Panc1 (cell line): ENCODE results near the gene NR6A1. TPM values are rescaled to one million over a fixed set of nuclear protein-coding genes. Genes with fewer than 3 reads are reported as not detected.

ENCODE experiments used
- ATAC-seq: fragments of 200-7000 bp; cut with Tn5 transposase; 2 replicates; pipeline ENCODE4 v1.9.1; 2020; ENCODE audit warnings: mild to moderate bottlenecking, moderate library complexity
- BruUV-seq: library from RNA; stranded (reverse); fragments of 400-500 nt; replicated peaks from 2 replicates; lab custom pipeline; 2021; lab: Mats Ljungman, UMichigan
- CTCF ChIA-PET: fragments of 300-600 bp; sonication (Branson Sonifier 250); formaldehyde crosslinking; loops from one replicate; lab custom pipeline; 2022; ENCODE audit warnings: antibody characterized with exemption; lab: Charles Lee
- POLR2A ChIA-PET: fragments of 300-600 bp; sonication (Branson Sonifier 250); formaldehyde crosslinking; loops from one replicate; lab custom pipeline; 2022; ENCODE audit warnings: antibody characterized with exemption; lab: Charles Lee
- DNase-seq: peaks from one replicate; pipeline ENCODE4 v3.0.0-alpha.2; 2010; ENCODE audit warnings: low read depth, low spot score
- H3K27ac ChIP-seq: 2 replicates; pipeline ENCODE4 v1.5.1; 2011; ENCODE audit warnings: mild to moderate bottlenecking, low read length, inconsistent platforms
- H3K27me3 ChIP-seq: fragments of 200-500 bp; sonication (Bioruptor generic); 2 replicates; pipeline ENCODE4 v1.6.0; 2014; ENCODE audit warnings: low read length, inconsistent platforms; ENCODE audit not compliant: control insufficient read depth, insufficient read depth
- H3K36me3 ChIP-seq: fragments of 200-500 bp; sonication (Bioruptor generic); 2 replicates; pipeline ENCODE4 v1.5.1; 2014; ENCODE audit warnings: inconsistent platforms, mild to moderate bottlenecking, low read length, moderate library complexity; ENCODE audit not compliant: control insufficient read depth, insufficient read depth
- H3K4me1 ChIP-seq: 2 replicates; pipeline ENCODE4 v1.5.1; 2011; ENCODE audit warnings: inconsistent platforms, mild to moderate bottlenecking, low read length, moderate library complexity; ENCODE audit not compliant: control insufficient read depth, insufficient read depth
- H3K4me3 ChIP-seq, 2 experiments: 2 replicates each; pipeline ENCODE4 v1.5.1; 2011 to 2012; ENCODE audit warnings: low read depth in 2 of 2, low read length in 2 of 2, mild to moderate bottlenecking in 2 of 2, inconsistent platforms in 1 of 2, moderate library complexity in 1 of 2
- H3K9me3 ChIP-seq: fragments of 200-500 bp; sonication (Bioruptor generic); 2 replicates; pipeline ENCODE4 v1.5.1; 2014; ENCODE audit warnings: low read depth, mild to moderate bottlenecking, inconsistent platforms, low read length, moderate library complexity; ENCODE audit not compliant: control insufficient read depth, insufficient read depth
- CTCF ChIP-seq: fragments of 450-650 bp; IDR thresholded peaks from 2 replicates; pipeline ENCODE4 v1.5.1; 2017; ENCODE audit warnings: mild to moderate bottlenecking
- POLR2AphosphoS5 ChIP-seq: IDR thresholded peaks from 2 replicates; pipeline ENCODE4 v1.6.1; 2012; ENCODE audit warnings: mild to moderate bottlenecking, low read depth, low read length, moderate library complexity
- SIN3A ChIP-seq: IDR thresholded peaks from 2 replicates; pipeline ENCODE4 v1.6.1; 2012; ENCODE audit warnings: low read depth, mild to moderate bottlenecking, low read length, moderate library complexity, borderline replicate concordance; ENCODE audit not compliant: insufficient read depth
- TCF7L2 ChIP-seq: IDR thresholded peaks from 2 replicates; pipeline ENCODE4 v1.6.1; 2011; ENCODE audit warnings: mild to moderate bottlenecking, low read depth, low read length, inconsistent platforms
- in situ Hi-C: cut with HindIII; loops from 2 replicates; pipeline ENCODE4 v1.10.0; 2016; ENCODE audit warnings: low sequenced_read_pairs, low pct_unique_long_range_greater_than_20kb
- intact Hi-C: fragments of 100-400 bp; cut with micrococcal nuclease; formaldehyde crosslinking; loops from one replicate; pipeline ENCODE4 v1.10.0; 2022; ENCODE audit not compliant: unreplicated experiment
- total RNA-seq: library from RNA; stranded (reverse); gene quantifications from one replicate; pipeline ENCODE4 v1.2.1, GENCODE V29; 2021; ENCODE audit not compliant: unreplicated experiment
- TF ChIP-seq, protein P1 (sequence below), 2 experiments: IDR thresholded peaks; 2 replicates each; pipeline ENCODE4 v1.6.1; 2011 to 2012; ENCODE audit warnings: low read depth in 2 of 2, control low read depth in 1 of 2, low read length in 1 of 2, mild to moderate bottlenecking in 1 of 2, moderate library complexity in 1 of 2; ENCODE audit not compliant: insufficient read depth in 1 of 2

Gene NR6A1
- total RNA-seq, 1 experiment from 2014 or later = 7.6 TPM

GRCh38 chr9:124693403-124693802 is 77.7 kb downstream of the NR6A1 start:
- TF ChIP-seq CTCF (no peak), SIN3A (no peak), POLR2AphosphoS5 (no peak), TCF7L2 (no peak)
- TF ChIP-seq, protein P1, sequence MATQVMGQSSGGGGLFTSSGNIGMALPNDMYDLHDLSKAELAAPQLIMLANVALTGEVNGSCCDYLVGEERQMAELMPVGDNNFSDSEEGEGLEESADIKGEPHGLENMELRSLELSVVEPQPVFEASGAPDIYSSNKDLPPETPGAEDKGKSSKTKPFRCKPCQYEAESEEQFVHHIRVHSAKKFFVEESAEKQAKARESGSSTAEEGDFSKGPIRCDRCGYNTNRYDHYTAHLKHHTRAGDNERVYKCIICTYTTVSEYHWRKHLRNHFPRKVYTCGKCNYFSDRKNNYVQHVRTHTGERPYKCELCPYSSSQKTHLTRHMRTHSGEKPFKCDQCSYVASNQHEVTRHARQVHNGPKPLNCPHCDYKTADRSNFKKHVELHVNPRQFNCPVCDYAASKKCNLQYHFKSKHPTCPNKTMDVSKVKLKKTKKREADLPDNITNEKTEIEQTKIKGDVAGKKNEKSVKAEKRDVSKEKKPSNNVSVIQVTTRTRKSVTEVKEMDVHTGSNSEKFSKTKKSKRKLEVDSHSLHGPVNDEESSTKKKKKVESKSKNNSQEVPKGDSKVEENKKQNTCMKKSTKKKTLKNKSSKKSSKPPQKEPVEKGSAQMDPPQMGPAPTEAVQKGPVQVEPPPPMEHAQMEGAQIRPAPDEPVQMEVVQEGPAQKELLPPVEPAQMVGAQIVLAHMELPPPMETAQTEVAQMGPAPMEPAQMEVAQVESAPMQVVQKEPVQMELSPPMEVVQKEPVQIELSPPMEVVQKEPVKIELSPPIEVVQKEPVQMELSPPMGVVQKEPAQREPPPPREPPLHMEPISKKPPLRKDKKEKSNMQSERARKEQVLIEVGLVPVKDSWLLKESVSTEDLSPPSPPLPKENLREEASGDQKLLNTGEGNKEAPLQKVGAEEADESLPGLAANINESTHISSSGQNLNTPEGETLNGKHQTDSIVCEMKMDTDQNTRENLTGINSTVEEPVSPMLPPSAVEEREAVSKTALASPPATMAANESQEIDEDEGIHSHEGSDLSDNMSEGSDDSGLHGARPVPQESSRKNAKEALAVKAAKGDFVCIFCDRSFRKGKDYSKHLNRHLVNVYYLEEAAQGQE (IDR thresholded peaks at IDR 0.05; ENCODE audit: insufficient read depth in 1 of 2, low read depth in 2 of 2, low read length in 1 of 2) = no peak
- no peak overlapping the region for H3K4me3 ChIP-seq
- ChIA-PET POLR2A (interaction anchor here (0.7 kb wide), 1 partner anchor 69 kb away, joined by 3 read pairs; no protein-coding TSS in a partner anchor), CTCF (interaction anchor here (0.5 kb wide), 1 partner anchor 675 kb away, joined by 6 read pairs; no protein-coding TSS in a partner anchor)
- no peaks in the 10 kb centered on the region for H3K36me3 ChIP-seq
- no peaks in the 10 kb centered on the region for H3K27me3 ChIP-seq
- BruUV-seq = no TSS peak
- DNase-seq (no peak), ATAC-seq (no peak)
- intact Hi-C loops = no loop called here
- no peak overlapping the region for H3K27ac ChIP-seq
- peaks cover 3% of the 10 kb centered on the region; the same call in 1 of the 2 replicates for H3K4me1 ChIP-seq
- H3K9me3 ChIP-seq = no peaks in the 10 kb centered on the region
- in situ Hi-C loops = no loop called here

- BruUV-seq = no TSS peak
- Histone ChIP-seq H3K9me3 (no peaks in the 10 kb centered on the region), H3K4me1 (no peaks in the 10 kb centered on the region), H3K4me3 (no peak overlapping the region), H3K27me3 (no peaks in the 10 kb centered on the region), H3K27ac (no peak overlapping the region), H3K36me3 (no peaks in the 10 kb centered on the region)
- DNase-seq (no peak), ATAC-seq (no peak)
- in situ Hi-C loops (no loop called here), intact Hi-C loops (no loop called here)
- ChIA-PET POLR2A (no interaction called here), CTCF (no interaction called here)
- TF ChIP-seq, protein P1 (IDR thresholded peaks at IDR 0.05; ENCODE audit: insufficient read depth in 1 of 2, low read depth in 2 of 2, low read length in 1 of 2) = no peak
- TF ChIP-seq CTCF (no peak), POLR2AphosphoS5 (no peak), SIN3A (no peak), TCF7L2 (no peak)
Observed at GRCh38 chr9:124688238-124688904, 82.7 kb downstream of the NR6A1 start.
